ENCODE data around the gene CD1D.

Gene CD1D

GRCh38 chr1:158148468-158148867 is 32.2 kb upstream of the CD1D start:
- Histone ChIP-seq H2BK12ac (ENCODE audit: low read length in 2 of 2) (no peak overlapping the region), H3K4me3 (ENCODE audit: insufficient read depth in 1 of 2, low read depth in 1 of 2, low read length in 2 of 2) (no peak overlapping the region), H3K36me3 (ENCODE audit: control insufficient read depth in 1 of 2, insufficient read depth in 2 of 2, low read depth in 1 of 2, low read length in 2 of 2) (no peaks in the 10 kb centered on the region), H3K18ac (ENCODE audit: low read depth in 1 of 2, low read length in 2 of 2) (no peak overlapping the region), H3K9ac (ENCODE audit: low read length) (no peak overlapping the region), H3K4me2 (ENCODE audit: low read length, poor library complexity, severe bottlenecking) (no peak overlapping the region), H2BK5ac (ENCODE audit: low read depth, low read length, poor library complexity, severe bottlenecking) (no peak overlapping the region), H3K79me1 (replicated peaks; ENCODE audit: low read length, poor library complexity, severe bottlenecking) (no peaks in the 10 kb centered on the region), H2AK5ac (ENCODE audit: low read length, severe bottlenecking) (no peak overlapping the region), H4K91ac (ENCODE audit: low read length) (no peak overlapping the region), H3K27ac (ENCODE audit: low read length, poor library complexity, severe bottlenecking) (no peak overlapping the region), H3K4ac (ENCODE audit: low read depth in 1 of 2, low read length in 2 of 2) (no peak overlapping the region), H2AFZ (ENCODE audit: low read depth, low read length) (no peak overlapping the region), H3K27me3 (ENCODE audit: control insufficient read depth in 1 of 2, insufficient read depth in 1 of 2, low read length in 2 of 2) (no peaks in the 10 kb centered on the region), H4K8ac (ENCODE audit: low read length) (no peak overlapping the region), H2BK120ac (ENCODE audit: low read depth, low read length) (no peak overlapping the region), H2BK15ac (ENCODE audit: low read depth, poor library complexity, severe bottlenecking) (no peak overlapping the region), H3K4me1 (ENCODE audit: control insufficient read depth, insufficient read depth, low read depth, low read length) (peaks cover 8% of the 10 kb centered on the region), H3K23ac (ENCODE audit: low read length in 2 of 2) (no peak overlapping the region), H3K14ac (ENCODE audit: low read length in 2 of 2) (no peak overlapping the region), H3K9me3 (ENCODE audit: control insufficient read depth, low read length) (no peaks in the 10 kb centered on the region)
- WGBS = 90% methylated on average over 1 of the region's 1 CpG
- no peak for DNase-seq

- H3K4me2 ChIP-seq (ENCODE audit: low read length, poor library complexity, severe bottlenecking) = peak overlapping the region; percentile 34
- H2BK5ac ChIP-seq (ENCODE audit: low read depth, low read length, poor library complexity, severe bottlenecking) = no peak overlapping the region
- DNase-seq = no peak
- peak overlapping the region in 1 of 2 experiments; percentile 83 for H3K4me3 ChIP-seq (ENCODE audit: insufficient read depth in 1 of 2, low read depth in 1 of 2, low read length in 2 of 2)
- peaks cover 8% of the 10 kb centered on the region for H3K4me1 ChIP-seq (ENCODE audit: control insufficient read depth, insufficient read depth, low read depth, low read length)
- H2AFZ ChIP-seq (ENCODE audit: low read depth, low read length) = peak overlapping the region; percentile 7
- H3K27ac ChIP-seq (ENCODE audit: low read length, poor library complexity, severe bottlenecking) = no peak overlapping the region
- no peak overlapping the region for H3K23ac ChIP-seq (ENCODE audit: low read length in 2 of 2)
- peaks cover 0 to under 1% of the 10 kb centered on the region in 2 experiments for H3K27me3 ChIP-seq (ENCODE audit: control insufficient read depth in 1 of 2, insufficient read depth in 1 of 2, low read length in 2 of 2)
- H2AK5ac ChIP-seq (ENCODE audit: low read length, severe bottlenecking) = no peak overlapping the region
- no peaks in the 10 kb centered on the region for H3K79me1 ChIP-seq (replicated peaks; ENCODE audit: low read length, poor library complexity, severe bottlenecking)
- H3K18ac ChIP-seq (ENCODE audit: low read depth in 1 of 2, low read length in 2 of 2) = peak overlapping the region; percentile 1 to 57
- H3K9ac ChIP-seq (ENCODE audit: low read length) = peak overlapping the region; percentile 81
- peak overlapping the region; percentile 64 for H4K91ac ChIP-seq (ENCODE audit: low read length)
- H2BK12ac ChIP-seq (ENCODE audit: low read length in 2 of 2) = no peak overlapping the region
- H3K9me3 ChIP-seq (ENCODE audit: control insufficient read depth, low read length) = no peaks in the 10 kb centered on the region
- no peaks in the 10 kb centered on the region for H3K36me3 ChIP-seq (ENCODE audit: control insufficient read depth in 1 of 2, insufficient read depth in 2 of 2, low read depth in 1 of 2, low read length in 2 of 2)
- WGBS = 74% methylated on average over 8 of the region's 8 CpGs
- no peak overlapping the region for H2BK15ac ChIP-seq (ENCODE audit: low read depth, poor library complexity, severe bottlenecking)
- H2BK120ac ChIP-seq (ENCODE audit: low read depth, low read length) = no peak overlapping the region
- H4K8ac ChIP-seq (ENCODE audit: low read length) = peak overlapping the region; percentile 92
- no peak overlapping the region for H3K4ac ChIP-seq (ENCODE audit: low read depth in 1 of 2, low read length in 2 of 2)
- H3K14ac ChIP-seq (ENCODE audit: low read length in 2 of 2) = no peak overlapping the region
Observed at GRCh38 chr1:158149175-158149574, 31.5 kb upstream of the CD1D start.

GRCh38 chr1:158149577-158150269 is 31.0 kb upstream of the CD1D start:
- Histone ChIP-seq H3K9me3 (ENCODE audit: control insufficient read depth, low read length) (no peaks in the 10 kb centered on the region), H2BK120ac (ENCODE audit: low read depth, low read length) (no peak overlapping the region), H2BK15ac (ENCODE audit: low read depth, poor library complexity, severe bottlenecking) (no peak overlapping the region), H3K36me3 (ENCODE audit: control insufficient read depth in 1 of 2, insufficient read depth in 2 of 2, low read depth in 1 of 2, low read length in 2 of 2) (no peaks in the 10 kb centered on the region), H2AFZ (ENCODE audit: low read depth, low read length) (peak overlapping the region; percentile 24), H2AK5ac (ENCODE audit: low read length, severe bottlenecking) (no peak overlapping the region), H4K91ac (ENCODE audit: low read length) (no peak overlapping the region), H3K27me3 (ENCODE audit: control insufficient read depth in 1 of 2, insufficient read depth in 1 of 2, low read length in 2 of 2) (peaks cover 0 to 6% of the 10 kb centered on the region in 2 experiments), H4K8ac (ENCODE audit: low read length) (no peak overlapping the region), H3K14ac (ENCODE audit: low read length in 2 of 2) (no peak overlapping the region), H3K4me3 (ENCODE audit: insufficient read depth in 1 of 2, low read depth in 1 of 2, low read length in 2 of 2) (peak overlapping the region in 1 of 2 experiments; percentile 83), H3K4me2 (ENCODE audit: low read length, poor library complexity, severe bottlenecking) (peak overlapping the region; percentile 69), H3K4me1 (ENCODE audit: control insufficient read depth, insufficient read depth, low read depth, low read length) (peaks cover 8% of the 10 kb centered on the region), H3K27ac (ENCODE audit: low read length, poor library complexity, severe bottlenecking) (no peak overlapping the region), H3K23ac (ENCODE audit: low read length in 2 of 2) (no peak overlapping the region), H3K79me1 (replicated peaks; ENCODE audit: low read length, poor library complexity, severe bottlenecking) (no peaks in the 10 kb centered on the region), H3K9ac (ENCODE audit: low read length) (peak overlapping the region; percentile 81), H3K4ac (ENCODE audit: low read depth in 1 of 2, low read length in 2 of 2) (no peak overlapping the region), H2BK12ac (ENCODE audit: low read length in 2 of 2) (no peak overlapping the region), H2BK5ac (ENCODE audit: low read depth, low read length, poor library complexity, severe bottlenecking) (no peak overlapping the region), H3K18ac (ENCODE audit: low read depth in 1 of 2, low read length in 2 of 2) (peak overlapping the region; percentile 1 to 14)
- 33% methylated on average over 31 of the region's 31 CpGs for WGBS
- DNase-seq = peak; percentile 94

GRCh38 chr1:158150523-158150922 is 30.2 kb upstream of the CD1D start:
- Histone ChIP-seq H3K14ac (ENCODE audit: low read length in 2 of 2) (no peak overlapping the region), H4K91ac (ENCODE audit: low read length) (no peak overlapping the region), H2AFZ (ENCODE audit: low read depth, low read length) (no peak overlapping the region), H3K4me2 (ENCODE audit: low read length, poor library complexity, severe bottlenecking) (no peak overlapping the region), H2AK5ac (ENCODE audit: low read length, severe bottlenecking) (no peak overlapping the region), H3K9me3 (ENCODE audit: control insufficient read depth, low read length) (no peaks in the 10 kb centered on the region), H3K4ac (ENCODE audit: low read depth in 1 of 2, low read length in 2 of 2) (no peak overlapping the region), H2BK120ac (ENCODE audit: low read depth, low read length) (no peak overlapping the region), H4K8ac (ENCODE audit: low read length) (no peak overlapping the region), H3K23ac (ENCODE audit: low read length in 2 of 2) (no peak overlapping the region), H2BK15ac (ENCODE audit: low read depth, poor library complexity, severe bottlenecking) (no peak overlapping the region), H3K27me3 (ENCODE audit: control insufficient read depth in 1 of 2, insufficient read depth in 1 of 2, low read length in 2 of 2) (peaks cover 0 to 10% of the 10 kb centered on the region in 2 experiments), H2BK12ac (ENCODE audit: low read length in 2 of 2) (no peak overlapping the region), H3K18ac (ENCODE audit: low read depth in 1 of 2, low read length in 2 of 2) (no peak overlapping the region), H3K4me3 (ENCODE audit: insufficient read depth in 1 of 2, low read depth in 1 of 2, low read length in 2 of 2) (no peak overlapping the region), H2BK5ac (ENCODE audit: low read depth, low read length, poor library complexity, severe bottlenecking) (no peak overlapping the region), H3K27ac (ENCODE audit: low read length, poor library complexity, severe bottlenecking) (no peak overlapping the region), H3K9ac (ENCODE audit: low read length) (no peak overlapping the region), H3K36me3 (ENCODE audit: control insufficient read depth in 1 of 2, insufficient read depth in 2 of 2, low read depth in 1 of 2, low read length in 2 of 2) (no peaks in the 10 kb centered on the region), H3K79me1 (replicated peaks; ENCODE audit: low read length, poor library complexity, severe bottlenecking) (no peaks in the 10 kb centered on the region), H3K4me1 (ENCODE audit: control insufficient read depth, insufficient read depth, low read depth, low read length) (peaks cover 8% of the 10 kb centered on the region)
- no peak for DNase-seq
- WGBS = 91% methylated on average over 1 of the region's 1 CpG
